Dermis microvascular lymphatic vessel endothelial cell (primary cell): ENCODE results near the gene MVB12B. TPM values are rescaled to one million over a fixed set of nuclear protein-coding genes. Genes with fewer than 3 reads are reported as not detected.

ENCODE experiments used
- DNase-seq, 2 donors: peaks; one replicate each; pipeline versions ENCODE4 v3.0.0 to v3.0.0-alpha.2; 2010; ENCODE audit warnings: low read depth in 2 of 2
- total RNA-seq: library from RNA; depleted of rRNA; stranded (reverse); fragments of >200 nt; gene quantifications from 2 replicates; pipeline ENCODE4 v1.2.1, GENCODE V29; 2014

The MVB12B gene
- total RNA-seq, 1 donor from 2014 or later = 8.6 TPM

DNA sequence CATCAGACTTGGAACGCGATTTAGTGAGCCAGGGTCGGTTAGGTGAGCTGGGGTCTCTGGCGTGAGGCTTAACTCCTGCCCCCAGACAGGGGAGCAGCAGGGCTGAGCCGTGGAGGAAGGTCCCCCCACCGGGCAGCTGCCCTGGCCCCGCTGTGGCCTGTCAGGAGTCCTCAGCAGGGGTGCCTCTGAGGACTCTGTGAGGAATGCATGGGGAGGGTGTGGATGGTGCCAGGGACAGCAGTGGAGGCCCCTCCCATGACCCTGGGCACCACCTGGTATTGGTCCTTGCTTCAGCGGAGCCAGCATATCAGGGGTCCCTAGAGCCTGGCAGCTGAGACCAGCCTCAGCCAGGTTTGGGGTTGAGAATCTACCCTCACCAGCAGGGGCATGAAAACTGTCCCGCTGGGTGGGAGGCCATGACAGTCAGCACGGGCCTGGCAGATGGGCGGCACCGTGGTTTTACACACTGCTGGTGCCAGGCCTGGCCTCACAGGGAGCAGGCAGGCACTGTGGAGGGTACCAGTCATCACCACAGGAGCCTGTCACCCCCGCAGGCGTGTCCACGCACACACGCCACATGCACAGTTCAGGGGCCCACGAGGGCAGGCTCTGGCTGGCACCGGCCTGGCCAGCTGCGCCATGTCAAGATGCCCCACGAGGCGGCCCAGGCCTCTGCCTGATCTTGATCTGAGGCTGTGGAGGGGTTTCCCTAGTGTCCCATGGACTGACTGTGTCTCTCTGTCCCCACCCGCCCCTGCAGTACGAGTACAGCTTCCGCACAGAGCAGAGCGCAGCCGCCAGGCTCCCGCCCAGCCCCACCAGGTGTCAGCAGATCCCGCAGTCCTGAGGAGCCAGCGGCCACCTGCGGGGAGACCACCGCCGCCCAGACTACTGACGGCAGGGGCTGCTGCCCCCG, 176.0 kb downstream of the MVB12B start:
- no peak for DNase-seq

DNA sequence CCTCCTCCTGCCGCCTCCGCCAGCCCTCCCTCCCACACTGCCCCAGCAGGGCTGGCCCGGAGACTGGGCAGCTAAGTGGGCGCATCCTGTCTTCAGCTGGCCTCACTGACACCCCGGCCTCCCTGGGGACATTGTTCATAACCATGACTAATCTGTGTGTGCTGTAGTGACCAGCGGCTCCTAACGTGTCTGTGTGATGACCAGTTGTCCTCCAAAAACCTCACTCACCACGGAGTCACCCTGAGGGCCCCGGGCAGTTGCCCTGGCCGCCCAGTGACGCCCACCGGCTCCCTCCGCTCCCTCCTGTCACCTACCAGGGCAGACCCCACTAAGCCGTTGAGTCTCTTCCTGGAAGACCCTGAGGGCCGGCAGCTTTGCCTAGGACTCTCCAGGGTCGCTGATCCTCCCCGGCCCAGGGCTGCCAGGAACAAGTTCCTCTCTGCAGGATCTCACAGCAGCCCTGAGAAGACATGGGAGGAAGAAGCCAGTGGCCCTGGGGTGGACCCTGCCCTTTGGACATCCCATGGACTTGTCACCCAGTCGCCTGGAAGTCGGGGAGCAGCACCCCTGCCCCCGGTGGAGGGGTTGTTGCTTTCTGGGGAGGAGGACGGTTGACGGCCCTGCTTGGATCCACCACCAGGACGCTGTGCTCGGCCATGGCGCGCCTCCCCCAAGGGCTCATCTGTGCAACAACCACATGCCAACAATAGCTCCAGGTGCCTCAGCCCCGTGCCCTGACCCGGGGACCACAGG, 176.9 kb downstream of the MVB12B start:
- no peak for DNase-seq

DNA sequence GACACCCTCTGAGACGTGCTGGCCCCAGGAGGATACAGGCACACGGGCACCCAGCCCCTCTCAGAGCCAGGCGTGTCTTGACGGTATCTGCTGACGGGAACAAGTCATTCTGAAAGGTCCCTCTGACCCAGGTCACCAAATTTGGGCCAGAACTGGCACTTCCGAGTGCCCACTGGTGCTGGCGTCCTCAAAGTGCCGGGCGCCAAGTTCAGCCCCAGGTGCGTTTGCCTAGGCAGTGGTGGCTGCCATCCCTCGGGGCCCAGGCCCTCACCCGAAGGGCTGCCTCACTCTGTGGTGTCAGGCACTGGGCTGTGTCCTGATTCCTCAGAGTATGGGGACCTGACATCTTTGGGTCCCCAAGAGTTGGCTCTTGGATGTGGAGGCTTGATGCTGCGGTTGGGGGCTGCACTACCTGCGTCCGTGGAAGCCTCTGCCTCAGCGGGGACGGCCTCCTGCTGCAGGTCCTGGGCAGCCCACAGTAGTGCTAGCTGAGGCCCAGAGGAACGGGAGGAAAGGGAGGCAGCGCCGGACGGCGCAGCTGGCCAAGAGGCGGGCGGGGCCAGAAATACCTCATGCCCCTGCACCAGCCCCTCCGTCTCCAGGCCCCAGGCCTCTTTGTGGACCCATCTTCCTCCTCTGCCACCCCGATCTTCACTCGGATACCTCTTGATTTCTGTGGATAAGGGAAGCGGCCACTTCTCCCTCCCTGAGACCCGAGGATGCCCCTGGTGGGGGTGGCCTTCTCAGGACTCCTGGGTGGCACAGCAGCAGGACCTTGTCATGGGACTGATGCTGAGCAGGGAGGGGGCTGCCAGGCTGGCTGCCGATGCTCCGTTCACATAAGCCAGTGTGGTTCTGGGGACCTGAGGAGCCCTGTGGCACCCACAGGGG, 177.7 kb downstream of the MVB12B start:
- no peak for DNase-seq

DNA sequence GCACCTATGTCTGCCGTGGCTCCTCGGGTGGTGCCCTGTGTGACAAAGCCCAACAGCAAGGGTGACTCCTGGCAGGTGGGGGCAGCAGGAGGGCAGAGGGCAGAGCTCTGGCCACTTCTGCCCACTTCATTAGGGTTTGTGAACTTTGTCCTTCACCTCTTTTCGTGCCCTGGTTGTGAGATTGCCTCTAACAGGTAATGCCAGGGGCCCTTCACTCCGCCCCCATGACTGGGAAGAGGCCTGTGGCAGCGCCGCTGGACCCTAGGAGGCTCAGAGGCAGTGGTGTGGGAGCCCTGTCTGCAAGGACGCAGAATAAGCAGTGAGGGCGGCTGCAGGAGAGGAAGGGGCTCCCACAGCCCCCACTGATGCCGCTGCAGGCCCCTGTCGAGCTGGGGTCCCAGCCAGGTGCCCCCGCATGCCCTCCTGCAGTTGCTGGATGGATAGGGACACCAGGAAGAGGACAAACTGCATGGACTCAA, 178.4 kb downstream of the MVB12B start:
- no peak for DNase-seq

DNA sequence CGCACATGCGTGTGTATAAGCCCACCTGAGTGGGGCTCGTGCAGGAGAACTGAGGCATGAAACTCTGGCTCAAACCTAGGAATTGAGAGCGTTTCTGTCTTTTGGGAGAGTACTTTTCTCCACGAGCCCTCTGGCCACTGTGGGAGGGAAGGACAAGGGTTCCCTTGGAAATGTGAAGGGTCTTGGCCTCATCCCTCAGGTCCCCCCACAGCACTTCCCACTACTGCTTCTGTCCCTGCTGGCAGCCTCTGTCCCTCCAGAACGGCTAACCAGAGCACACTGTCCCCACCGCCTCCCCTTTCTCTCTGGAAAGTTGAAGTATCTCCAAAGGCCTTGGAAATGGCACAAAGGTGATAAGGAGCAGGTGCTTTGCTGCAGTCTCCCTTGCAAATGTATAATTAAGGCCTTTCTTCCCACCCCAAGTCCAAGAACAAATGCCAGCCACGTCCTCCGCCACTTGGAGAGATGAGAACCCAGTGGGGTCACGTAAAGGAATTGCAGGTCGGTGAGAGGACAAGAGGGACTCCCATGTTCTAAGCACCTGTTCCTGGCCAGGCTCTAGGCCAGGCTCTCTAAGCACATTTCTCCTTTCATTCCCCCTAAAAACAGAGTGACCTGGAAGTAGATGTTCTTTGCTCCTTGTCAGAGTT, 179.2 kb downstream of the MVB12B start:
- DNase-seq = no peak

DNA sequence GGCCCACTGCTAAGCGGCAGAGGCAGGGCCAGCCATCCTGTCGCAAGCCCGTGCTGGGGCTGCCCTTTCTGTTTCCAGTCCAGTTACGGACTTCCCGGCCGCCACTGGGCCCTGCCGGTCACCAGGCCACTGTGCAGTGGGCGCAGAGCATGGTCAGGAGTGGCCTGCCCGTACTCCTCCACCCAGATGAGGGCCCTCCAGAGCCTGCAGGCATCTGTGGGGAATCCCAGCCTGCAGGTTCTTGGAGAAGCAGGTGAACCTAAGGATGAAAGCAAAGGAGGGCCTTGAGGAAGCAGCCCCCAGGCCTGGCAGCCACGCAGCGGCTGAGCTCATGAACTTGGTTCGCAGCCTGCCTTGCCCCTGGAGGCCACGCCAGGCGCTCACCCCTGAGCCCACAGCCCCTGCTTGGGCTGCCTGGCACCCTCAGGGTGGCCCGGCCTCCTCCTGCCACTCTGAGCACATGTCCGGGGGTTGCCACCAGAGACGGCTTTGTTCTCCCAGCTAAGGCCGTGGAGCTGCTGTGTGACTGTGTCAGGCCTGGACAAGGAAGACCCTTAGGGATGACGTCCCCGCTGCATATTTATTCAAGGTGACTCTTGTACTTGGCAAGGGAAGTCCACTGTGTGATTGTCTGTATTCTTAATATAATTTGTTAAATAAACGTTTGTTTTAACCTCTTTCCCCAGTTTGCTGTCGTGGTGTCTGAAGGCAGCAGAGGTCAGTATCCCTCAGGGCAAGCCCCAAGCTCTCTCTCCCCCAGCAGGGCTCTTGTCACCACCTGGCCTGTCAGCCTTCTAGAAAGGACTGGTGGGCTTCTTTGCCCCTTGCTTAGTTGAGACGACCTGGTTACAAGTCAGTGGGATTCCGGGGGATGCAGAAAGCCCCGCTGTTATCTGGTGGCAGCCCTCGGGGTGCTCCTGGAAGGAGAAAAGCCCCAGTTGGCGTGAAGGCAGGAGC, 180.0 kb downstream of the MVB12B start:
- DNase-seq = no peak

DNA sequence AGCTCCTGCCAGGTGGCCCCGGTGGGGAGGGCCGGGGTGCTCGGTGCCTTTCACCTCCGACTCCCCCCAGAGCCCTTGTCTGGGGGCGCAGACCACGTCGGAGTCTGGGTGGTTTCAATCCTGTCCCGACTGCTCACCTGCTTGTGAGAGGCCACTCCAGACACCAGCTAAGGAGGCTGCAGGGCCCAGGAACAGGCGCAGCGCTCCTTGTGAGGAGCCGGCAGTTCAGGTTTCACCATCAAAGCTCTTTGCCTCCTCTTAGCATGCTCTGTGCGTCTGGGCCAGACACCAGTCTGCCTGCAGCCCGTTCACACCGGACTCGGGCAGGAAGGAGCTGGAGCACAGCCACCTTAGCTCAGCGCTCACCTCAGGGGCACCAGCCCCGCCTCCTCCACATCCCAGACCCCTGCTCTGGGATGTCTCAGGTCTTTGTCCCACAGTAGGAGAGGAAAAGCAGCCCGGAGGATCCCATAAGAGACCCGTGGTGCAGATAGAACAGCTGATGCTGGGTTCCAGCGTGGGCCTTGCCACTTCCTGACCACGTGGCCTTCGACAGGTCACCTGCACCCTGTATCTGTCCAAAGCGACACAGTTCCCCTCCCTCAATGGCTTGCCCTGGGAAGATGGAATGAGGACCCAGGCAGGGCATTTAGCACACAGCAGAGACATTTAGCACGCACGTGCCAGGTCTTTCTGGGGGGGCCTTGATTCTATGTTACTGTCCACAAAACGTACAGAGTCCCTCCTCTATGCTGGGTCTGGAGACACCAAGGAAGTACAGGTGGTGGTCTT, 180.9 kb downstream of the MVB12B start:
- DNase-seq = no peak

DNA sequence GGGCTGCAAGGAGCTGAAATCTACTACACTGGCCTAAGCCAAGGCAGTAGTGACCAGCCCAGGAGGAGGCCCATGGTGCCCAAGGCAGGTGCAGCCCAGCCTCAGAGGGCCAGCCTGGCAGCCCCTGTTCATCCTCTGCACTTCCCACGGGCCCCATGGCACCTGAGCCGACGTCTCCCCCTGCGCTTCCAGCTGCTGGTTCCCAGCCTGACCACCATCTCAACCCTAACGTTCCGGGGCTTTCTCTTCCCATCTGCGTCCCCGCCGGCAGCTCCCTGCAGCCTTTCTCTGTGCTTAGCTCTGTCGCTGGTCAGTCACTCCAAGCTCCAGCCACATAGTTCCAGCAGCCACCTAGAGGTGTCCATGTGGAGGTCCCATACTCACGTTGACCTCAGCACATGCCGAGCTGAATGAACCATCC, 181.6 kb downstream of the MVB12B start:
- DNase-seq = no peak

DNA sequence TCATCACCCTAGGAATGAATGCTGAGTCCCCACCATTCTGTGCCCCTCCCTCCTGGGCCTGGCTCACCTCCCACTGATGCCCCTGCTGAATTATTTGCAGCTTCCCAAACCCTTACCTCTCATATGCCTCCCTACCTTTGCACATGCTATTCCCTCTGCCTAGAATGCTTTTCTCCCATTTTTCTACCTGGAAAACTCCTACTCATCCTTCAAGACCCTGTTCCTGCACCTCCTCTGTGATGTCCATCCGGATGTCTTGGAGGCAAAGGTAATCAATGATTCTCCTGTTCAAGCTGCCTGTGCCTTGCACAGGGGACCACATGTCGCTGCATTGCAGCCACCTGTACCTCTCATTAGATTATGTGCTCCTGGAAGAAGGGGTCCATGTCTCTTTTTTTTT, 182.3 kb downstream of the MVB12B start:
- DNase-seq = no peak

DNA sequence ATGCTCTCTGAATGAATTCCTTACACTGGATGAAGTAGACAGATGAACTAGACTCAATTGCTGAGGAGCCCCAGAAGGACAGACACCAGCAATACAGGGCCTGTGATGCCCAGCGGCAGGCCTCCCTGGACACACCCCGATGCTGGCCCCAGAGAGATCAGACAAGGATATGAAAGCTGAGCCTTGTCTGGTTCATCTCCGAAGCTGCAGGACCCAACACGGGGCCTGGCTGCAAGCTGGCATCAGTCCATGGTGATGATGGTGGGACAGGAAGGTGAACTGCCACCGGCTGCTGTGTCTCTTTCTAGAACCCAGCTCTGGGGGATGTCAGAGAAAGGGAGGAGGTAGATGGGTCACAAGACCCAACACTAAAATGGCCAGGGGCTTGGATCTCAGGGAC, 183.1 kb downstream of the MVB12B start:
- no peak for DNase-seq

DNA sequence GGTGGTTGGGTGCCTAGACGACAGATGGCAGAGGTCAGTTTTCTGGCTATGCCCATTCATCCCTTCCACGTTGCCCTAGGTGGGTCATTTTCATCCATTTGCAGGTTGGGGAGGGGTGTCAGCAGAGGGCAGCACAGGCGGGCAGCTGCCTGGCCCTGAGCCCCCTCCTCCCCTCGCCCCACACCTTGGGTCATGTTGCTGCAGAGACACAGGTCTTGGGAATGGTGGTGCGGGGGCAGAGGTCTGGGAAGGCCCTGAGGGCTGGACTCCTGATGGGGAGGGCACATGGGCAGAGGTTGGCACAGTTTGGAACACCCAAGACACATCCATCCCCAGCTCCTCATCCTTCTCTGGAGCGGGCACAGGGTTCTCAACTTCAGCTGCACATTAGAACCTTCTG, 183.9 kb downstream of the MVB12B start:
- no peak for DNase-seq

DNA sequence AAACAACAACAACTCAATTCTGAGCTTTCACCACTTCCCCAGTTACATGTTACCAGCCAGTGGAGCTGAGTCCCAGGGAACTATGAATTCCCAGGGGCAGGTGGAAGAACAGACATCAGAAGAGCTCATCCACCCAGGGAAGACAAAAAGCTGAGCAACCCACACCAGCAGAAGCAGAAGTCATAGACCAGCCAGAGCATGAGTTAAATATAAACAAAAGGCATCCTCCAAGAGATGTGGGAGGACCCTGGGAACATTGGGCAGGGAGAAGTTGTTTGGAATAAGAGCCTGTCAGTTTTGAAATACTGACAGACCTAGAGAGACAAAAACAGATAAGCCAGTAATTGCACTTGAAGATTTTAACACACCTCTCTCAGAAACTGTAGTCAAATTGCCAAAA, 184.8 kb downstream of the MVB12B start:
- no peak for DNase-seq

DNA sequence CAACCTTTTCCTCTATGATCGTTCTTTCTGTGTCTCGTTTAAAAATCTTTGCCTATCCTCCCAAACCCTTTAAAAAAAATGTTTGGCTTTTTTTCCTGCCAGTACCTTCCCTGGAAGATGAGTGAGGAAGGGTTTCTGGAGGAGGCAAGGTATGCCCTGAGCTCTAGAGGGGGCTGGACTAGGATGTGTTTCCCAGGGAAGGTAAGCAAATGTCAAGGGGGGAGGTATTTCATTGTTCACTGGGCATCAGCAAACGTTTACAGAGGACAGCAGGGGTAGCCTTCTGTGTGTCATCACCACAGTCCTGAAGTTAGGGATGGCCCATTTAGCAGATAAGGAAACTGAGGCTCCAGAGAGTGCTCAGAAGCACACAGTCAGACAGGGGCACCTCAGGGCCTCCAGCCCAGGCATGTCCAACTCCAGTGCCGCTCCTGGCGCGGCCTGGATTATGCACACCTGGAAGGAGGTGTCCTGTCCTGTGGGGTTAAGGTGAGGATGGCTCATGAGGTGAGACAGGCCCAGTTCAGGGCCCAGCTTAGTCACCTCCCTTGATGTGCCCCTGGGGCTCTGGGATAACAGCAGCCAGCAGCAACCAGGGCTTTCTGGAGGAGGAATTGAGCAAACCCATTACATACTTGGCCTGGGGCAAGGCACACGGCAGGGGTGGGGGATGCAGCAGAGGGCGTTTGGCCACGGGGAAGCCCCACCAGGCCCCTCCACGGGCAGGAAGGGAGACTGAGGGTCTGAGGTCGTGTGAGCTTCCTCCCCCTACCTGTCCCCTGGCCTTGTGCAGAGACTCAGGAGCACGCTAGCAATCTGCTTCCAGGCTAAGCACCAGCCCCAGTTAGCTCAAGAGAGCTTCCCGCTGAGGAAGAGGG, 186.8 kb downstream of the MVB12B start:
- no peak for DNase-seq

DNA sequence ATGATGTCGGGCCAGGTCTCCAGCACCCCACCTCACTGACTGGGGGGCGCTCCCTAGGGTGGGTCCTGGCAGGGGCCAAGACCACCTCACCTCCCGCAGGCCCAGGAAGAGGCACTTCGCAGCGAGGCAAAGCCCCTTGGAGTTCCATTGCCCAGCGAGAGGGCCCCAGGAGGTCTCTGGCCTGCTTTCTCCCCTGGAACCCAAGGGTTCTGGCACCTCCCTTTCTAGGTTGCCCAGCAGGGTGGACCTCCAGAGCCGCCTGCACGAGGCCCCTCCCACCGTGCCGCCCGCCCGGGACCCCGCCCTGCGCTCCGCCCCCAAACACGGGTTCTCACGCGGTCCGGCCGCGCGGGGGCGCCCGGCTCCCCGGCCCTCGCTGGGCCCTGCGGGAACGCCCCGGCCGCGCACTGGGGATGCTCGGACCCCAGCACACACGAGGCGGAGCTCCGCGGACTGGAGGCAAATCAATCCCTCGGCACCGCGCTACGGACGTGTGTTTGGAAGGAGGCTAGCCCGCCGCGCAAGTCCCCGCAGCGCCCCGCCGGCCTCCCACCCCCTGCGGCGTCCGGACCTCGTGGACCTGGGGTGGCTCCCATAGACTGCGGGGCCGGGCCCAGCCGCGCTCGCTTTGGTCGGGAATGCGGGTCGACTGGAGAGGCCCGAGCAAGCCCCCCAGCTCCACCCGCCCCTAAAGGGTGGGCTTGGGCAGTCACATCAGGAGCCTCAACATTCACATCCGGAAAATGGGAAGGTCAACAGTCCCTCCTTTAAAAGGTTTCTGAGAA, 187.6 kb downstream of the MVB12B start:
- peak in 1 of 2 donors; percentile 49 for DNase-seq

DNA sequence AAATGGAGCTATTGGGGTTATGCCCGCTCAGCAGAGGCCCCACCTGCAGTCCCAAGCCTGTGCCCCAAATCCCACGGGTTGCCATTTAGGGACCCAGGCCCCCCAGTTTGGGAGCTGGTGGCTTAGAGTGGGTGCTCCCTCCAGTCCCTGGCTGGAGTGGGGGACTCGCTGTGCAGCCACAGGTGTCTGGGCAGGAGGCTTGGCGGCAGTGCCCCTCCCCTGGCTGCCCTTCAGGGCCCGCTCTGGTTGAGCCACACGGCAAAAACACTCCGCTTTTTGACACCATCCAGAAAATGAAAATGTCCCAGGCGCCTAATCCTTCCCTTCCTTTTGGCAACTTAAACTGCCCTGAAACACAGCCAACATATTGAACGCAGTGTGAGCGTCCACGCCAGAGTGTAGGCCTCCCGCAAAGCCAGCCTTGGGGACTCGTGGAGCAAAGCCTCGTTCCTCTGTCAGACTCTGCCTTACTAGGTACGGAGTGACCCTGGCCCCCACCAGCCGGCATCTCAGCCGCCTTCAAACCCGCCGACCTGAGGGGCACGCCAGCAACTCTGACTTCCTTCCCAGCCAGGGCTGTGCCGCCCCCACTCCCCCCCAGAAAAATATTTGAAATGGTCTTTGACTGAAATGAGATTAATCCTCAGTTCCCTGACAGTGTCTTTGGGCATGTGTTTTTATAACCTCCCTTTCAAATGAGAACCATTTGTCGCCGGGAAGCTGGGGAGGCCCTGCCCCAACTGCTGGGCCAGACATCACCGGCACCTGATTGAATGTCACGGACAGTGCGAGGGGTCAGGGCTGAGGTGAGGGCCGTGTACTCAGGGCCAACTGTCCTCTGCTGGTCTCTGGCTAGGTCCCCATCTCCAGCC, 188.6 kb downstream of the MVB12B start:
- no peak for DNase-seq

DNA sequence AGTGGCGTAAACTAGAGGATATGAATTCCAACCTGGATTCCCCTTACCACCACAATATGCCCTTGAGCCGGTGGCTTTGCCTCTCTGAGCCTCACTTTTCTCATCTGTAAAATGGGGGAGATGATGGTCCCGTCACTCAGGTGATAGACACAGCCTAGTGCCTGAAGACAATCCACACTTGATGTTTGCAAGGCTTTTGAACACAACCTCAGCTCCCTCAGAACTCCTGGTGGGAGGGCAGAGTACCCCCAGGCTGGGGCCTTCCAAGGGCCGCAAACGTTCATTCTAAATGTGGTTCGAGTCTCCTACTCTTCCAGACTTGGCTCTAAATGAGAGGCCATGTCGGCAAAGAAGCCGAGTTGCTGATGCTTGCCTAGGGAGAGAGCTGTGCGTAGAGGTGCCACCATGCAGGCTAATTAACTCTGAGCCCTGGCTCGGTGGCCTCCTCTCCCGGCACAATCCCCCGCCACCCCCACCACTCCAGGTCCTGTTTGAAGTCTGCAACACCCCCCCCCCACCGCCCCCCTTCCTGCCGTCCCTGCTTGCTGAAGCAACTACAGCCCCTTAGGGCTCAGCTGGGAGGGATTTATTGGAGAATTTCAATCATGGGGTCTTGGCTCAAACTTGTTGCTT, 189.4 kb downstream of the MVB12B start:
- no peak for DNase-seq
